Measurements from ENCODE around the gene SREBF1.
A peak's percentile ranks its signal among the peaks of the same experiment; 100 is the strongest.

Gene SREBF1

GRCh38 chr17:17785407-17785806 lies 51.4 kb downstream of the SREBF1 start:
- DNase-seq (ENCODE audit: low spot score) = no peak
- no peak for TF ChIP-seq CTCF (IDR thresholded peaks at IDR 0.05; ENCODE audit: extremely low read depth, insufficient read depth, missing control alignments)
- in situ Hi-C loops (cut with MboI; ENCODE audit: low pct_unique_long_range_greater_than_20kb, low sequenced_read_pairs, unreplicated experiment) = no loop called here

DNA sequence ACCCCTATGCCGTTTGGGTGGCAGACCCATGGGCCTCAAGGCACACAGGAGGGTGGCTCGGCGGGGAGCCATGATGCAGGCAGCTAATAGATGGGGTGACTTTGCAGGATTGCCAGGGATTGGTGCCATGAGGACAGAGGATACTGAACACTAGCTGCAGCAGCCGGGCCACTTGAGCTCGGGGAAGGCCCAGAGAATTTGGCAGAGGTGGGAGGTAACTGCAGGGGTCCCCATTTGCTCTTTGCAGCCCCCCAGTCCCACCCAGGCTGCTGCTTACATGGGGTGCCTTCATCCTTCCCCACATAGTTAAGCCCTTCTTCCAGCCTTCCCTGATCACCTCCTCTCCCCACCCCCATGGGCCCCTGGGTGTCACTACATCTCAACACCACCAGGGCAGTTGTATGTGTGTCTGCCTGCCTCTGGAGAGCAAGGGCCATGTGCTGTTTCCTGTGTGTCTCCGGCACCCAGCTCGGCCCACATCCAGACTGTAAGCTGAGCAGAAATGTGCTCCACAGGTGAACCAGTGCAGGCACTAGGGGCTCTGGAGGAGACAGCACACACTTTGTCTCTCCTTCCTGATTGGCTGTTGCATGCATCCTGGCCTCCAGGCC lies 52.0 kb downstream of the SREBF1 start:
- TF ChIP-seq CTCF (IDR thresholded peaks at IDR 0.05; ENCODE audit: extremely low read depth, insufficient read depth, missing control alignments) = no peak
- in situ Hi-C loops (cut with MboI; ENCODE audit: low pct_unique_long_range_greater_than_20kb, low sequenced_read_pairs, unreplicated experiment) = no loop called here
- DNase-seq (ENCODE audit: low spot score) = no peak

GRCh38 chr17:17783825-17784656 lies 52.7 kb downstream of the SREBF1 start:
- in situ Hi-C loops (cut with MboI; ENCODE audit: low pct_unique_long_range_greater_than_20kb, low sequenced_read_pairs, unreplicated experiment) = no loop called here
- TF ChIP-seq CTCF (IDR thresholded peaks at IDR 0.05; ENCODE audit: extremely low read depth, insufficient read depth, missing control alignments) = no peak
- no peak for DNase-seq (ENCODE audit: low spot score)

DNA sequence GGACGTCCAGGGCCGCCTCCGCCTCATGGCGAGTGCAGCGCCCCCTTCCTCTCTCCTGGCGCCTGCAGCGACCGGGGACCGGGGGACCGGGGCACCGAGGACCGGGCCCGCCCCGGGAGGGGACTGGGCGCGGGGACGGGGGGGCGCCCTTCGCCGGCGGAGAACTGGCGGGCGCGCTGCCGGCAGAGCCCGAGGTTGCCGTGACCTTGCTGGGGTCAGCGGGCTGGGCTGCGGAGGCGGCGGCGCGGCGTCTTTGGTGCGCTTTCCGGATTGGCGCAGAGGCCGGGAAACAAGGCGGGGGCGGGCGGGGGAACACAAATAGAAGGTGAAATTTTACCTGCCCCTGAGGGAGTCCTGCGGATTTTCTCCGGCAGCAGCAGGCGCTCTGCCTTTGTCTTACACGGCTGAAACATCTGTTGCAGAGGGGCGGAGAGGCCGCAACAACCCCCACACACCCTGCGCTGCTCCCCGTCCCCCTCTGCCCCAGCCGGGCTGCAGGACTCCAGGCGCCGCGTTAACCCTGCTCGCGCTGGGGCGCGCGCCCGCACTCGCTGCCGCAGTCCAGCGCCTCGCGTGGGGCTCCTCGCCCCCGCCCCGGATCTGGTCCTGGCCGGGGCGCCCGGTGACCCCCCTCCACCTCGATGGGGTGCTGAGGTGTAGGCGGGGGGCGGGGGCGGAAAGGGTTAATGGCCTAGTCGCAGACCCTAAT lies 53.5 kb downstream of the SREBF1 start:
- DNase-seq (ENCODE audit: low spot score) = peak; percentile 84
- TF ChIP-seq CTCF (IDR thresholded peaks at IDR 0.05; ENCODE audit: extremely low read depth, insufficient read depth, missing control alignments) = peak; percentile 39
- in situ Hi-C loops (cut with MboI; ENCODE audit: low pct_unique_long_range_greater_than_20kb, low sequenced_read_pairs, unreplicated experiment) = no loop called here

DNA sequence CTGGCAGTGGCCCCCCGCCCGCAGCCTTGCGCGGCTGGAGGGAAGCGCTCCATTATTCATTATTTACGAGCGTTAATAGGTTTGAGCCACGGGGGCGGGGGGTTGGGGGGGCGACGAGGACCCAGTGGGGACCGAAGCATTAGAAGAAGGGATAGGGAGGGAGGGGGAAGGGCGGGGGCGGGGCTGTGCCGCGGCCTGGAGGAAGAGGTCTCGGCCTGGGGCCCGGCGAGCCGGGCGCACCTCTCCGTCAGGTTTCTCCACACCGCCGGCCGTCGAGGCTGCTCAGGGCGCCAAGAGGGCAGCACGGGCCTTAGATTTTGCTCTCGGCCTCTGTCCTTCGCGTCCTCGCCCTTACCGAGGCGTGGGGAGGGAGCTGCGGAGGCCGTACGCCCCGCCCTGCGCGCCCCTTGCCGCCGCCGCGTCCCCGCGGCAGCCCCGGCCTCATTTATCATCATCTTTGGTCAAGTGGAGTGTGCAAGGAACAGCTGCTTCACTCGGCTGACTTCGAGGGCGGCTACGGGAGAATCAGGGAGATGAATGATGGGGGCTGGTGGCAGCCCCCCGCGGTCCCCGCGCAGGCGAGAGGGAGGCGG lies 54.2 kb downstream of the SREBF1 start:
- TF ChIP-seq CTCF (IDR thresholded peaks at IDR 0.05; ENCODE audit: extremely low read depth, insufficient read depth, missing control alignments) = no peak
- peak; percentile 65 for DNase-seq (ENCODE audit: low spot score)
- in situ Hi-C loops (cut with MboI; ENCODE audit: low pct_unique_long_range_greater_than_20kb, low sequenced_read_pairs, unreplicated experiment) = no loop called here
